Measurements from ENCODE around the gene ATP5F1E. TPM values are rescaled to one million over a fixed set of nuclear protein-coding genes. Genes with fewer than 3 reads are reported as not detected.

The ATP5F1E gene
- total RNA-seq, 1 donor from 2014 or later: 67.5 TPM

DNA sequence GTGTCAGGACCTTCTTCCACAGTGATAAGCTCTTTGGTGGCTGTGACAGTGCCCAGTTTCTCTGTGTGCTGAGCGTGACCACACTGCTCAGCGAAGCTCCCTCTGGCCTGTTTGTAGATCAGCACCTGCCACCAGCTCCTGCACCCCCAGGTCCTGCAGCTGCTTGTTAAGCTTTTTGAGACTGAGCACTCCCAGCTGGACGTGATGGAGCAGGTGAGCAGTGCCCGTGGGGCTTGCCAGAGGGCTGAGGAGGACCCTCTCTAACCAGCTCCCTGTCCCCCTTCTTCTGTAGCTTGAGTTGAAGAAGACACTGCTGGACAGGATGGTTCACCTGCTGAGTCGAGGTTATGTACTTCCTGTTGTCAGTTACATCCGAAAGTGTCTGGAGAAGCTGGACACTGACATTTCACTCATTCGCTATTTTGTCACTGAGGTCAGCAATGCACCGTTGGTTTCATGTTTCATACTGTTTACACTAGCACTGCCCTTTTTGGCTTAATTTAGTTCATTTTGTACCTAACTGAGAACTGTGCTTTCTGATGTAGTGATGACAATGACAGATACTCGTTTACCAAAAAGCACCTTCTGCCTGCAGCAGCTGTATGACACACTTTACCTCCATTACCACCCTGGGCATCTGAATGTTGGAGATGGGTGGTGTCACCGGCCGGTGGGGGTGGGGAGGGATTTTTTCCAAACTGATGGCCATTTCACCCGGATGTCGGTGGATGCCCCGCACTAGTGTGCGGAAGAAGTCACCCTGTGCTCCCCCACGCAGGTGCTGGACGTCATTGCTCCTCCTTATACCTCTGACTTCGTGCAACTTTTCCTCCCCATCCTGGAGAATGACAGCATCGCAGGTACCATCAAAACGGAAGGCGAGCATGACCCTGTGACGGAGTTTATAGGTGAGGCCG, 38.5 kb downstream of the ATP5F1E start:
- no peak for DNase-seq (ENCODE audit: low spot score)
- TF ChIP-seq, protein P1, sequence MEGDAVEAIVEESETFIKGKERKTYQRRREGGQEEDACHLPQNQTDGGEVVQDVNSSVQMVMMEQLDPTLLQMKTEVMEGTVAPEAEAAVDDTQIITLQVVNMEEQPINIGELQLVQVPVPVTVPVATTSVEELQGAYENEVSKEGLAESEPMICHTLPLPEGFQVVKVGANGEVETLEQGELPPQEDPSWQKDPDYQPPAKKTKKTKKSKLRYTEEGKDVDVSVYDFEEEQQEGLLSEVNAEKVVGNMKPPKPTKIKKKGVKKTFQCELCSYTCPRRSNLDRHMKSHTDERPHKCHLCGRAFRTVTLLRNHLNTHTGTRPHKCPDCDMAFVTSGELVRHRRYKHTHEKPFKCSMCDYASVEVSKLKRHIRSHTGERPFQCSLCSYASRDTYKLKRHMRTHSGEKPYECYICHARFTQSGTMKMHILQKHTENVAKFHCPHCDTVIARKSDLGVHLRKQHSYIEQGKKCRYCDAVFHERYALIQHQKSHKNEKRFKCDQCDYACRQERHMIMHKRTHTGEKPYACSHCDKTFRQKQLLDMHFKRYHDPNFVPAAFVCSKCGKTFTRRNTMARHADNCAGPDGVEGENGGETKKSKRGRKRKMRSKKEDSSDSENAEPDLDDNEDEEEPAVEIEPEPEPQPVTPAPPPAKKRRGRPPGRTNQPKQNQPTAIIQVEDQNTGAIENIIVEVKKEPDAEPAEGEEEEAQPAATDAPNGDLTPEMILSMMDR (IDR thresholded peaks at IDR 0.05): no peak
- no peaks in the 10 kb centered on the region for H3K9me3 Mint-ChIP-seq (ENCODE audit: low read depth)
- H3K27me3 Mint-ChIP-seq (ENCODE audit: low read depth): no peaks in the 10 kb centered on the region
- no peak overlapping the region for H3K4me3 Mint-ChIP-seq (ENCODE audit: unreplicated experiment)
- no peak overlapping the region for H3K27ac Mint-ChIP-seq (ENCODE audit: unreplicated experiment)
- peaks cover 38% of the 10 kb centered on the region for H3K36me3 Mint-ChIP-seq (ENCODE audit: low read depth)
- peaks cover 8% of the 10 kb centered on the region for H3K4me1 Mint-ChIP-seq (ENCODE audit: low read depth)

DNA sequence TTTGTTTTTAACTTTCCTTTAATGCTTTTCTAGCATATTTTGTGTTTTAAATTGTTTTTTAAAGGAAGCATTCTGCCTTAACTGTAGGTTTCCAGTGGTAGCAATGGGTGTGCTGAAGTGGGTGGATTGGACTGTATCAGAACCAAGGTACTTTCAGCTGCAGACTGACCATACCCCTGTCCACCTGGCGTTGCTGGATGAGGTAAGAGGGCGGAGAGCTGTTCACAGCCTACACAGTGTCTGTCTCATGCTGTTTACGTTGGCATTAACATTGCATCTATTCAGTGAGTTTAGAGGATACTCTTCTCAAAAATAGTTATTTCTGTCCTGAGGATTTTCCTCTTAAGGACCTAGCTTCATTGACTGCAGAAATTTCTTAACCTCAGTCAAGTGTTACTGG, 39.2 kb downstream of the ATP5F1E start:
- TF ChIP-seq, protein P1 (IDR thresholded peaks at IDR 0.05): no peak
- Mint-ChIP-seq H3K4me3 (ENCODE audit: unreplicated experiment) (no peak overlapping the region), H3K4me1 (ENCODE audit: low read depth) (peaks cover 8% of the 10 kb centered on the region), H3K9me3 (ENCODE audit: low read depth) (no peaks in the 10 kb centered on the region), H3K36me3 (ENCODE audit: low read depth) (peaks cover 40% of the 10 kb centered on the region), H3K27me3 (ENCODE audit: low read depth) (no peaks in the 10 kb centered on the region), H3K27ac (ENCODE audit: unreplicated experiment) (no peak overlapping the region)
- DNase-seq (ENCODE audit: low spot score): no peak

DNA sequence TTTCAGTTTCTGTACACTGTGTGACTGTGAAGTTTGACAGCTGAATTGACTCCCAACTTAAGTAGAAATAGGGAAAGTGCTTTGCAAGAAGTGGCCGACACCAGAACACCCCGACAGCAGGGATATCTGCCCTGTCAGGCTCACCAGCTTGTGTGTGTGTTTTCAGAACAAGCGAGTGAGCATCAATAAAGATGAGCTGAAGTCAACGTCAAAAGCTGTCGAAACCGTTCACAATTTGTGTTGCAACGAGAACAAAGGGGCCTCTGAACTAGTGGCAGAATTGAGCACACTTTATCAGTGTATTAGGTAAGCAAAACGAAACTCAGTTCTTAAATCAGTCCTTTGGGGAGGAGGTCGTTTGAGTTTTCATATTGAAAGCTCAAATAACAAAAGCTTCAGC, 40.4 kb downstream of the ATP5F1E start:
- Mint-ChIP-seq H3K4me1 (ENCODE audit: low read depth) (peaks cover 8% of the 10 kb centered on the region), H3K9me3 (ENCODE audit: low read depth) (no peaks in the 10 kb centered on the region), H3K4me3 (ENCODE audit: unreplicated experiment) (no peak overlapping the region), H3K27me3 (ENCODE audit: low read depth) (no peaks in the 10 kb centered on the region), H3K27ac (ENCODE audit: unreplicated experiment) (no peak overlapping the region), H3K36me3 (ENCODE audit: low read depth) (peaks cover 41% of the 10 kb centered on the region)
- TF ChIP-seq, protein P1 (IDR thresholded peaks at IDR 0.05): no peak
- DNase-seq (ENCODE audit: low spot score): no peak

DNA sequence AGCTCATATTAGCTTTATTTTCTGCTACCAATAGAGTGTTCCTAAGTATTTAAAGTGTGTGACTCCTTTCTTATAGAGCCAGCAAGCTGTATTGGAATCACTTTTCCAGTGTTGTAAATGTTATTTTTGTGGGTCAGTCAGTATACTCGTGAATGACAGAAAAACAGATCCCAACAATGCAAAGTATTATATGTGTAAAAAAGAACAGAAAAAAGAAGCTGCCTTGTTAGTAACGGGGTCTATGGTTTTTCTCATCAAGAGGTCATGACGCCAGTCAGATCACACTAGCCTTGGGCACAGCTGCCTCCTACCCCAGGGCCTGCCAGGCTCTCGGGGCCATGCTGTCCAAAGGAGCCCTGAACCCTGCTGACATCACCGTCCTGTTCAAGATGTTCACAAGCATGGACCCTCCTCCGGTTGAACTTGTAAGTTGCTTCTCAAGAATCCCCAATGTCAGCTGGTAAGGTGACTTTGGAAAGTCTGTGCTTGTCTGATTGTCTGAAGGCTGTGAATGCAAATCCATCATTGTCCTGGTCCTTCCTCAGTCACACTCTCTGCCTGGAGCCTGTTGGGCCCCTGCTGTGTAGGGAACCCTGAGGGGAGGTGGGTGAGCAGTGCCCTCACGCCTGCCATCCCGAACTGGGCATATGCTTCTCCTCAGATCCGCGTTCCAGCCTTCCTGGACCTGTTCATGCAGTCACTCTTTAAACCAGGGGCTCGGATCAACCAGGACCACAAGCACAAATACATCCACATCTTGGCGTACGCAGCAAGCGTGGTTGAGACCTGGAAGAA, 41.3 kb downstream of the ATP5F1E start:
- peaks cover 39% of the 10 kb centered on the region for H3K36me3 Mint-ChIP-seq (ENCODE audit: low read depth)
- H3K9me3 Mint-ChIP-seq (ENCODE audit: low read depth): no peaks in the 10 kb centered on the region
- DNase-seq (ENCODE audit: low spot score): no peak
- no peak overlapping the region for H3K4me3 Mint-ChIP-seq (ENCODE audit: unreplicated experiment)
- H3K27ac Mint-ChIP-seq (ENCODE audit: unreplicated experiment): no peak overlapping the region
- TF ChIP-seq, protein P1 (IDR thresholded peaks at IDR 0.05): no peak
- no peaks in the 10 kb centered on the region for H3K27me3 Mint-ChIP-seq (ENCODE audit: low read depth)
- peaks cover 6% of the 10 kb centered on the region for H3K4me1 Mint-ChIP-seq (ENCODE audit: low read depth)

DNA sequence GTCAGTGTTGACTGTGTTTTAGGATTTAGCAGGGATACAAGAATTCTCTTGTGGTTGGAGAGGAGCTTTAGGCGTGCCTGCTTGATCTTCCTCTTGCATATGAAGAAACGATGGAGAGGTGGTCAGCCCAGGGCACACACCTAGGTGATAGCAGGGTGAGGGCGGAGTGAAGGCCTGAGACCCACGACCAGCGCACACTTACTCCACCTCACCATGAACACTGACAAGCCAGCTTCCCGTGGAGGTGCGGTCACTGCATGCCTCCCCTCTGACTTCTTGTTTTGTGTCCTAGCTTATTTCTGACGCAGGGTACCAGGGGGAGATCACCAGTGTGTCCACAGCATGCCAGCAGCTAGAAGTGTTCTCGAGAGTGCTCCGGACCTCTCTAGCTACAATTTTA, 42.9 kb downstream of the ATP5F1E start:
- Mint-ChIP-seq H3K4me1 (ENCODE audit: low read depth) (peaks cover 8% of the 10 kb centered on the region), H3K9me3 (ENCODE audit: low read depth) (no peaks in the 10 kb centered on the region), H3K36me3 (ENCODE audit: low read depth) (peaks cover 29% of the 10 kb centered on the region), H3K27ac (ENCODE audit: unreplicated experiment) (no peak overlapping the region), H3K27me3 (ENCODE audit: low read depth) (no peaks in the 10 kb centered on the region), H3K4me3 (ENCODE audit: unreplicated experiment) (no peak overlapping the region)
- TF ChIP-seq, protein P1 (IDR thresholded peaks at IDR 0.05): no peak
- no peak for DNase-seq (ENCODE audit: low spot score)

Data from chondrocyte (in vitro differentiated cells).